GM18505 (cell line): ENCODE results near the gene CSTPP1.
"Not testable (repeated sequence)": the region's sequence is repeated elsewhere in the genome, so short reads cannot be mapped to it uniquely, and the experiment has no call there.

Source experiments
- ATAC-seq: cut with Tn5 transposase; IDR thresholded peaks from one replicate; pipeline ENCODE4 v1.9.1; 2021; ENCODE audit not compliant: unreplicated experiment
- POLR2A ChIP-seq: IDR thresholded peaks from 4 replicates; pipeline ENCODE4 v1.6.1; 2011; ENCODE audit warnings: borderline replicate concordance; ENCODE audit not compliant: insufficient read depth, insufficient read length; ENCODE audit errors: extremely low read depth

Gene CSTPP1

GRCh38 chr11:47061429-47062178 lies 125.0 kb downstream of the CSTPP1 start:
- no peak for TF ChIP-seq POLR2A
- ATAC-seq, result no peak

- no peak for TF ChIP-seq POLR2A
- ATAC-seq, result no peak
These were observed 126.2 kb downstream of the CSTPP1 start for GRCh38 chr11:47062736-47063135.

- TF ChIP-seq POLR2A, result no peak
- no peak for ATAC-seq
These were observed 130.8 kb downstream of the CSTPP1 start for GRCh38 chr11:47067401-47067800.

- ATAC-seq, result no peak
- TF ChIP-seq POLR2A, result no peak
These were observed 134.2 kb downstream of the CSTPP1 start for GRCh38 chr11:47070769-47071168.

- no peak for ATAC-seq
- no peak for TF ChIP-seq POLR2A
These were observed 134.8 kb downstream of the CSTPP1 start for GRCh38 chr11:47071341-47071740.

GRCh38 chr11:47071791-47072261 lies 135.3 kb downstream of the CSTPP1 start:
- TF ChIP-seq POLR2A, result no peak
- ATAC-seq, result no peak

- no peak for TF ChIP-seq POLR2A
- no peak for ATAC-seq
These were observed 142.4 kb downstream of the CSTPP1 start for GRCh38 chr11:47078751-47079521.

GRCh38 chr11:47080775-47081174 lies 144.2 kb downstream of the CSTPP1 start:
- ATAC-seq, result not testable (repeated sequence)

GRCh38 chr11:47083913-47084312 lies 147.4 kb downstream of the CSTPP1 start:
- ATAC-seq, result no peak
- no peak for TF ChIP-seq POLR2A

- no peak for ATAC-seq
- TF ChIP-seq POLR2A, result no peak
These were observed 151.2 kb downstream of the CSTPP1 start for GRCh38 chr11:47087801-47088200.

- TF ChIP-seq POLR2A, result no peak
- no peak for ATAC-seq
These were observed 157.0 kb downstream of the CSTPP1 start for GRCh38 chr11:47093541-47093940.

- ATAC-seq, result not testable (repeated sequence)
These were observed 160.3 kb downstream of the CSTPP1 start for GRCh38 chr11:47096871-47097270.

GRCh38 chr11:47098223-47098622 lies 161.7 kb downstream of the CSTPP1 start:
- ATAC-seq, result not testable (repeated sequence)

- ATAC-seq, result no peak
These were observed 162.8 kb downstream of the CSTPP1 start for GRCh38 chr11:47099214-47099917.

More at GRCh38 chr11:47099214-47099917, 162.8 kb downstream of the CSTPP1 start:
- no peak for TF ChIP-seq POLR2A
